HEK293T (cell line): Measurements from ENCODE around the gene RDH12.
"Not testable (repeated sequence)": the region's sequence is repeated elsewhere in the genome, so short reads cannot be mapped to it uniquely, and the experiment has no call there.

Experiments
- CTCF ChIA-PET: fragments of 350-600 bp; formaldehyde crosslinking; extraction: SDS; loops from one replicate; lab custom pipeline; 2021; ENCODE audit warnings: antibody characterized with exemption, inconsistent platforms; lab: Yijun Ruan, JAX
- POLR2A ChIA-PET: fragments of 350-600 bp; formaldehyde crosslinking; extraction: SDS; loops from one replicate; lab custom pipeline; 2020; ENCODE audit warnings: antibody characterized with exemption, inconsistent platforms; lab: Yijun Ruan, JAX
- DNase-seq: peaks from one replicate; pipeline ENCODE4 v3.0.0; 2012; ENCODE audit warnings: mixed read lengths; ENCODE audit errors: extremely low spot score
- ARNT ChIP-seq: fragments of 450-650 bp; IDR thresholded peaks from 2 replicates; pipeline ENCODE4 v1.6.1; 2017; ENCODE audit warnings: mild to moderate bottlenecking
- BHLHE40 ChIP-seq: fragments of 450-650 bp; IDR thresholded peaks from 2 replicates; pipeline ENCODE4 v1.6.1; 2016; ENCODE audit warnings: mild to moderate bottlenecking, moderate library complexity, borderline replicate concordance
- CTBP1 ChIP-seq: fragments of 450-650 bp; IDR thresholded peaks from 2 replicates; pipeline ENCODE4 v1.6.1; 2016; ENCODE audit warnings: borderline replicate concordance
- ELF4 ChIP-seq: fragments of 450-650 bp; IDR thresholded peaks from 2 replicates; pipeline ENCODE4 v1.6.1; 2017; ENCODE audit warnings: antibody characterized with exemption
- FOXA1 ChIP-seq: fragments of 450-650 bp; IDR thresholded peaks from 2 replicates; pipeline ENCODE4 v1.6.1; 2016; ENCODE audit warnings: mild to moderate bottlenecking
- FOXK2 ChIP-seq: fragments of 450-650 bp; IDR thresholded peaks from 2 replicates; pipeline ENCODE4 v1.6.1; 2016; ENCODE audit warnings: mild to moderate bottlenecking
- FOXM1 ChIP-seq: fragments of 450-650 bp; IDR thresholded peaks from 2 replicates; pipeline ENCODE4 v1.6.1; 2017; ENCODE audit warnings: mild to moderate bottlenecking, borderline replicate concordance
- HDGF ChIP-seq: fragments of 450-650 bp; IDR thresholded peaks from 2 replicates; pipeline ENCODE4 v1.6.1; 2017; ENCODE audit warnings: antibody characterized with exemption, borderline replicate concordance
- L3MBTL2 ChIP-seq: fragments of 450-650 bp; conservative IDR thresholded peaks from 2 replicates; pipeline ENCODE4 v1.6.1; 2016; ENCODE audit warnings: mild to moderate bottlenecking
- LEF1 ChIP-seq: fragments of 450-650 bp; IDR thresholded peaks from 2 replicates; pipeline ENCODE4 v1.6.1; 2017; ENCODE audit warnings: mild to moderate bottlenecking, borderline replicate concordance
- NFRKB ChIP-seq: fragments of 450-650 bp; IDR thresholded peaks from 2 replicates; pipeline ENCODE4 v1.6.1; 2016; ENCODE audit warnings: mild to moderate bottlenecking, moderate library complexity
- SP1 ChIP-seq: fragments of 450-650 bp; IDR thresholded peaks from 2 replicates; pipeline ENCODE4 v1.6.1; 2017
- SUZ12 ChIP-seq: fragments of 450-650 bp; IDR thresholded peaks from 2 replicates; pipeline ENCODE4 v1.6.1; 2016; ENCODE audit warnings: mild to moderate bottlenecking
- TARDBP ChIP-seq: fragments of 450-650 bp; IDR thresholded peaks from 2 replicates; pipeline ENCODE4 v1.6.1; 2016
- ZNF384 ChIP-seq: fragments of 450-650 bp; IDR thresholded peaks from 2 replicates; pipeline ENCODE4 v1.6.1; 2016
- TF ChIP-seq, protein P1 (sequence below): fragments of 450-650 bp; IDR thresholded peaks from 2 replicates; pipeline ENCODE4 v1.6.1; 2016

Gene RDH12

GRCh38 chr14:67694791-67695393, 6.8 kb upstream of the RDH12 start:
- ChIA-PET POLR2A (interaction anchor here (0.6 to 2.1 kb wide), 19 partner anchors 8 to 335 kb away, joined by 3 to 29 read pairs (median 5); partner anchors contain the start of genes ARG2, ATP6V1D, EIF2S1 and PIGH), CTCF (interaction anchor here (0.8 to 2.5 kb wide), 4 partner anchors 8 to 182 kb away, joined by 3 to 13 read pairs (median 4); no protein-coding TSS in a partner anchor)
- no peak for TF ChIP-seq FOXA1
- TF ChIP-seq, protein P1, sequence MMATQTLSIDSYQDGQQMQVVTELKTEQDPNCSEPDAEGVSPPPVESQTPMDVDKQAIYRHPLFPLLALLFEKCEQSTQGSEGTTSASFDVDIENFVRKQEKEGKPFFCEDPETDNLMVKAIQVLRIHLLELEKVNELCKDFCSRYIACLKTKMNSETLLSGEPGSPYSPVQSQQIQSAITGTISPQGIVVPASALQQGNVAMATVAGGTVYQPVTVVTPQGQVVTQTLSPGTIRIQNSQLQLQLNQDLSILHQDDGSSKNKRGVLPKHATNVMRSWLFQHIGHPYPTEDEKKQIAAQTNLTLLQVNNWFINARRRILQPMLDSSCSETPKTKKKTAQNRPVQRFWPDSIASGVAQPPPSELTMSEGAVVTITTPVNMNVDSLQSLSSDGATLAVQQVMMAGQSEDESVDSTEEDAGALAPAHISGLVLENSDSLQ: peak; percentile 89
- DNase-seq: peak; percentile 78

DNA sequence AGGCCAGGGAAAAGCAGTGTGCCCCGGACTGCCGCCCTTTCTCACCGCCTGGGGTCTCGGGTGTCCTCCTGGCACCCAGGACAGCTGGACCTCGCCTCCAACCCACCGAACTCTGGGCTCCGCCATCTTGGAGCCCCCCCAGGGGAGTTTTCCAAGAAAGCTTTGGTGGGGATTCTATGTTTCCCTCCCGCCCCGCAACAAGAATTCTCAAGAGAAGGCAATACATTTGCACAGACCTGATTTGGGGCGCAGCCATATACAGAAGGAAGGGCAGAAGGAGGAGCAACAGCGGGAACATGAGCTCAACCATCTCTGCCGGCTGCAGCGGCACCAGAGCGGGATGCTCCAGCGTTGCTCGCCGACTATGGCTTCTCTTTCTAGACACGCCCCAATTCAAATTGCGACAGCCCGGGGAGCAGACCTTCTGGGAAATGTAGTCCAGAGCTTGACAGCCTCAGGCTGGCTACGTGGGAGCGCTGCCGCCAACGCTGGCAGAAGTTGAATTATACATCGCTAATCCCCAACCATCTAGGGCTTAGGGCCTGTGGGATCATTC, 6.2 kb upstream of the RDH12 start, which contains the start of gene RDH11:
RDH11 (minus strand) TSS at position 371 of the 556 bp plus-strand sequence; CDS start at position 310, 61 bp downstream.
- DNase-seq: peak; percentile 90
- ChIA-PET CTCF (interaction anchor here (0.6 to 2.5 kb wide), 4 partner anchors 9 to 275 kb away, joined by 3 to 13 read pairs (median 4); no protein-coding TSS in a partner anchor), POLR2A (interaction anchor here (0.6 to 2.1 kb wide), 27 partner anchors 8 to 336 kb away, joined by 3 to 29 read pairs (median 4); partner anchors contain the start of genes ARG2, ATP6V1D, EIF2S1 and PIGH)
- TF ChIP-seq NFRKB (no peak), ZNF384 (no peak), FOXM1 (peak; percentile 43; the same call in 1 of the 2 replicates), ARNT (no peak), LEF1 (no peak), L3MBTL2 (no peak), FOXK2 (no peak), ELF4 (0 out of 2 replicates have a peak, but pooled peaks have one; percentile 19), SUZ12 (no peak), BHLHE40 (no peak), TARDBP (no peak)
- TF ChIP-seq, protein P1: peak; percentile 64; the same call in 1 of the 2 replicates

DNA sequence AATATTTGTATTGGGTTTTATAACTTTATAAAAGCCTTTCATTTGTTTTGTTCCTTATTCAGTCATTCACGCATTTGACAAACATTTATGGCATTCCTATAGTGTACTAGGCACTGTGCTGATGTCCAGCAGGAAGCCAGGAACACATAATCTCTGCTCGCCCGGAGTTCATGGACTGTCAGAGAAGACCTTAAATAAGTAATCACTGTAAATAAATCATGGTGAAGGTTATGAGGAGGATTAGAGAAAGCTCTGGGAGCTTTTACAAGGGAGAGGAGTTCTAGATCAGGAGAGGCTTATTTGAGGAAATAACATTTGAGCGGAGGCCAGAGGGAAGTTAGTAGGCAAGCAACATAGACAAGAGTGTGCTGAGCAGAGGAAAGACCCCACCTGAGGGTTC, 4.7 kb upstream of the RDH12 start:
- CTCF ChIA-PET: no interaction called here
- POLR2A ChIA-PET: interaction anchor here (1.6 kb wide), 1 partner anchor 23 kb away, joined by 4 read pairs; no protein-coding TSS in a partner anchor
- DNase-seq: no peak
- TF ChIP-seq LEF1 (no peak), FOXK2 (no peak)
- TF ChIP-seq, protein P1: peak; percentile 53

GRCh38 chr14:67698179-67698578, 3.5 kb upstream of the RDH12 start:
- POLR2A ChIA-PET: interaction anchor here (0.9 to 1.6 kb wide), 4 partner anchors 9 to 78 kb away, joined by 3 to 4 read pairs (median 4); no protein-coding TSS in a partner anchor
- DNase-seq: no peak
- TF ChIP-seq LEF1: no peak
- CTCF ChIA-PET: no interaction called here

- POLR2A ChIA-PET: interaction anchor here (0.7 to 2.2 kb wide), 9 partner anchors 9 to 173 kb away, joined by 3 to 29 read pairs (median 3); partner anchors contain the start of genes PIGH, RDH11, VTI1B and ZFYVE26
- no peak for DNase-seq
- TF ChIP-seq HDGF: no peak
- CTCF ChIA-PET: interaction anchor here (0.9 to 3.6 kb wide), 29 partner anchors 9 to 276 kb away, joined by 3 to 57 read pairs (median 6); partner anchors contain the start of genes ARG2, PIGH, RDH11 and VTI1B
These were observed 2.3 kb downstream of the RDH12 start for GRCh38 chr14:67703997-67704396.

- CTCF ChIA-PET: interaction anchor here (0.9 to 3.6 kb wide), 29 partner anchors 8 to 277 kb away, joined by 3 to 57 read pairs (median 6); partner anchors contain the start of genes ARG2, PIGH, RDH11 and VTI1B
- TF ChIP-seq FOXA1 (no peak), FOXK2 (no peak), FOXM1 (no peak), LEF1 (no peak), ZNF384 (no peak), ARNT (no peak), ELF4 (no peak)
- POLR2A ChIA-PET: interaction anchor here (0.7 to 2.2 kb wide), 9 partner anchors 9 to 174 kb away, joined by 3 to 29 read pairs (median 3); partner anchors contain the start of genes PIGH, RDH11, VTI1B and ZFYVE26
- peak; percentile 62 for DNase-seq
These were observed 2.9 kb downstream of the RDH12 start for GRCh38 chr14:67704484-67705089.

DNA sequence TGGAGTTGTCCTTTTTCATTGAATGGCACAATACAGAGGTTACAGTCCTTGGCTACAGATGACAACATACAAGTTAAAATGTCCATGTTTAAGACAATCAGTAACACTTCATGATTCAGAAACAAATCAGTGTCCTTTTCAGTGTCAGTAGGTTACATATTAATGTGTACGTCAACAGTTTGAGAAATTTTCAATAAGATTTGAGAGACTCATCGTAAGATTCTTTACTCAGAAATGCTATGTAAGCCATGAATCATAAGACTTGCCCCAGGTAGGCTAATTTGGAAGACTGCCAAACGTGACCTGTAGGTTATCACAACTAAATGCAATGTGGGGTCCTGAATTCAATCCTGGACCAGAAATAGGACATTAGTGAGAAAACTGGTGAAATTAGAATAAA, 3.5 kb downstream of the RDH12 start:
- POLR2A ChIA-PET: interaction anchor here (1.2 kb wide), 2 partner anchors 30 to 31 kb away, joined by 3 to 4 read pairs; partner anchors contain the start of gene VTI1B
- CTCF ChIA-PET: interaction anchor here (1.0 to 3.6 kb wide), 18 partner anchors 8 to 278 kb away, joined by 3 to 57 read pairs (median 6); partner anchors contain the start of genes ARG2, PIGH and VTI1B
- TF ChIP-seq TARDBP (no peak), LEF1 (no peak), ZNF384 (no peak), SUZ12 (no peak), FOXM1 (no peak), FOXA1 (no peak), ELF4 (no peak), ARNT (no peak), L3MBTL2 (no peak), FOXK2 (no peak), NFRKB (no peak), CTBP1 (no peak), SP1 (no peak), BHLHE40 (no peak), HDGF (no peak)
- TF ChIP-seq, protein P1: no peak
- DNase-seq: no peak

DNA sequence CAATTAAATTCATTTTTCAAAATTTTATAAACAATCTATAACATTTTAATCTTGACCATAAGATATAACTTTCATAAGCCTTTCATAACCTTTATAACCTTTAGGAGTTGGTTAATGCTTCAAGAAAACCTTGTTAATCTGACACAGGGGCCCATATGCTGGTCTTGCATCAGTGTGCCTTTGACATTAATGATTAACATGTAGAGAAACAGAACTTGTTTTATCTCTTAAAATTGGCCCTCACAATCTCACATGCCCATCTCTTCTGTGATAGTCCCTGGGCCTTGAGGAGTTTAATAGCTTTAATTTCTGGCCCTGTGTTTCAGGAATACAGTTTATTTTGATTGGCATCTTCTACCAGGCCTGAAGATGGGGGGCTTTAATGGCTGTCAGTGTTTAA, 7.7 kb downstream of the RDH12 start:
- CTCF ChIA-PET, DNase-seq: not testable (repeated sequence)
- POLR2A ChIA-PET: interaction anchor here (0.6 kb wide), 1 partner anchor 119 kb away, joined by 3 read pairs; no protein-coding TSS in a partner anchor

DNA sequence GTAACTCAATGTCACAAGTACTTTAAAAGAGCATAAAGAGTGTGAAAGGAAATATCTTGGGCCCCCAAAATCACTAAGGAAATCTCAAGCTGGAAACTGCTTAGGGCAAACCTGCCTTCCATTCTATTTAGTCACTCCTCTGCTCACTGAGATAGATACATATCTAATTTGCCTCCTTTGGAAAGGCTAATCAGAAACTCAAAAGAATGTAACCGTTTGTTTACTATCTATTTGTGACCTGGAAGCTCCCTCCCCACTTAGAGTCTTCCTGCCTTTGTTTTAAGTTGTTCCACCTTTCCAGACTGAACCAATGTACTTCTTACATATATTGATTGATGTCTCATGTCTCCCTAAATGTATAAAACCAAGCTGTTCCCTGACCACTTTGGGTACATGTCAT, 8.1 kb downstream of the RDH12 start:
- POLR2A ChIA-PET: interaction anchor here (0.6 kb wide), 1 partner anchor 120 kb away, joined by 3 read pairs; no protein-coding TSS in a partner anchor
- DNase-seq, CTCF ChIA-PET: not testable (repeated sequence)
